SU-DHL-6 (cell line): ENCODE results near the gene ZFAND3.

Source experiments
- EZH2phosphoT487 ChIP-seq: fragments of 200-600 bp; sonication (generic), shearing (Covaris generic); conservative IDR thresholded peaks from 2 replicates; pipeline ENCODE4 v1.6.1; 2018; ENCODE audit warnings: mild to moderate bottlenecking, antibody characterized with exemption, low read length, moderate library complexity, mixed read lengths
- TF ChIP-seq, protein P1 (sequence below): fragments of 200-600 bp; sonication (generic); IDR thresholded peaks from one replicate; pipeline ENCODE4 v1.5.1; 2017; ENCODE audit warnings: antibody characterized with exemption, mild to moderate bottlenecking, low read length, moderate library complexity; ENCODE audit not compliant: insufficient read depth, poor library complexity, severe bottlenecking

DNA sequence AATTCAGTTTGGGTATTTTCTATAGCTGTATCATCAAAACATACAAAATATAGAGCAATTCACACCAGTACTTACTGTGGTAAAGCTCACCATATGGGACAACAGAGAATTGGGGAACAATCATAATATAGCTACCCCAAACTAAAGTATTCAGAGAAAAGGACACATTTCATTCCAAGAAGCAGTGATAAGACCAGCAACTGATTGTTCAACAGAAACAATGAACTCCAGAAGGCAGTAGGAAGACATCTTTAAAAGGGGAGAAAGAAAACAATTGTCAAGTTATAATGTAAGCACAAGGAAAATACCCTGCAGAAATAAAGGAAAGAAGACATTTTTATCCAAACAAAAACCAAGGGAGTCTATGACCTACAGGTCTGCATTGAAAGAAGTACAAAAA lies 210.9 kb downstream of the ZFAND3 start:
- TF ChIP-seq, protein P1, sequence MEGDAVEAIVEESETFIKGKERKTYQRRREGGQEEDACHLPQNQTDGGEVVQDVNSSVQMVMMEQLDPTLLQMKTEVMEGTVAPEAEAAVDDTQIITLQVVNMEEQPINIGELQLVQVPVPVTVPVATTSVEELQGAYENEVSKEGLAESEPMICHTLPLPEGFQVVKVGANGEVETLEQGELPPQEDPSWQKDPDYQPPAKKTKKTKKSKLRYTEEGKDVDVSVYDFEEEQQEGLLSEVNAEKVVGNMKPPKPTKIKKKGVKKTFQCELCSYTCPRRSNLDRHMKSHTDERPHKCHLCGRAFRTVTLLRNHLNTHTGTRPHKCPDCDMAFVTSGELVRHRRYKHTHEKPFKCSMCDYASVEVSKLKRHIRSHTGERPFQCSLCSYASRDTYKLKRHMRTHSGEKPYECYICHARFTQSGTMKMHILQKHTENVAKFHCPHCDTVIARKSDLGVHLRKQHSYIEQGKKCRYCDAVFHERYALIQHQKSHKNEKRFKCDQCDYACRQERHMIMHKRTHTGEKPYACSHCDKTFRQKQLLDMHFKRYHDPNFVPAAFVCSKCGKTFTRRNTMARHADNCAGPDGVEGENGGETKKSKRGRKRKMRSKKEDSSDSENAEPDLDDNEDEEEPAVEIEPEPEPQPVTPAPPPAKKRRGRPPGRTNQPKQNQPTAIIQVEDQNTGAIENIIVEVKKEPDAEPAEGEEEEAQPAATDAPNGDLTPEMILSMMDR: no peak
- TF ChIP-seq EZH2phosphoT487: no peak
